ENCODE measurements around the gene ARAP1.

- TF ChIP-seq, protein P1, sequence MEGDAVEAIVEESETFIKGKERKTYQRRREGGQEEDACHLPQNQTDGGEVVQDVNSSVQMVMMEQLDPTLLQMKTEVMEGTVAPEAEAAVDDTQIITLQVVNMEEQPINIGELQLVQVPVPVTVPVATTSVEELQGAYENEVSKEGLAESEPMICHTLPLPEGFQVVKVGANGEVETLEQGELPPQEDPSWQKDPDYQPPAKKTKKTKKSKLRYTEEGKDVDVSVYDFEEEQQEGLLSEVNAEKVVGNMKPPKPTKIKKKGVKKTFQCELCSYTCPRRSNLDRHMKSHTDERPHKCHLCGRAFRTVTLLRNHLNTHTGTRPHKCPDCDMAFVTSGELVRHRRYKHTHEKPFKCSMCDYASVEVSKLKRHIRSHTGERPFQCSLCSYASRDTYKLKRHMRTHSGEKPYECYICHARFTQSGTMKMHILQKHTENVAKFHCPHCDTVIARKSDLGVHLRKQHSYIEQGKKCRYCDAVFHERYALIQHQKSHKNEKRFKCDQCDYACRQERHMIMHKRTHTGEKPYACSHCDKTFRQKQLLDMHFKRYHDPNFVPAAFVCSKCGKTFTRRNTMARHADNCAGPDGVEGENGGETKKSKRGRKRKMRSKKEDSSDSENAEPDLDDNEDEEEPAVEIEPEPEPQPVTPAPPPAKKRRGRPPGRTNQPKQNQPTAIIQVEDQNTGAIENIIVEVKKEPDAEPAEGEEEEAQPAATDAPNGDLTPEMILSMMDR (optimal IDR thresholded peaks at IDR 0.05 in 1 of 3, IDR thresholded peaks at IDR 0.05 in 1 of 3, conservative IDR thresholded peaks at IDR 0.05 in 1 of 3; ENCODE audit: extremely low read depth in 1 of 3, insufficient read depth in 2 of 3, low read length in 3 of 3): no peak
- TF ChIP-seq EZH2 (IDR thresholded peaks at IDR 0.05; ENCODE audit: low read length): no peak
Measured at GRCh38 chr11:72658989-72659640, 93.1 kb downstream of the ARAP1 start.
